Type B pancreatic cell (in vitro differentiated cells): ENCODE results near the gene ACP5. TPM values are rescaled to one million over a fixed set of nuclear protein-coding genes. Genes with fewer than 3 reads are reported as not detected.
"Not testable (repeated sequence)": the region's sequence is repeated elsewhere in the genome, so short reads cannot be mapped to it uniquely, and the experiment has no call there.

Source experiments
- DNase-seq: peaks from one replicate; pipeline ENCODE4 v3.0.0; 2021; ENCODE audit warnings: mixed read lengths; ENCODE audit not compliant: unreplicated experiment; ENCODE audit errors: extremely low spot score
- H3K27ac Mint-ChIP-seq: 2 replicates; pipeline ENCODE4 v1.8.0; 2021; ENCODE audit warnings: mild to moderate bottlenecking, mixed read lengths
- H3K27me3 Mint-ChIP-seq: 2 replicates; pipeline ENCODE4 v1.8.0; 2021; ENCODE audit warnings: mixed read lengths
- H3K36me3 Mint-ChIP-seq: 2 replicates; pipeline ENCODE4 v1.8.0; 2021; ENCODE audit warnings: mixed read lengths
- H3K4me1 Mint-ChIP-seq: one replicate; pipeline ENCODE4 v1.8.0; 2021; ENCODE audit warnings: mixed read lengths; ENCODE audit not compliant: unreplicated experiment
- H3K4me3 Mint-ChIP-seq: 2 replicates; pipeline ENCODE4 v1.8.0; 2021; ENCODE audit warnings: mild to moderate bottlenecking, mixed read lengths
- H3K9me3 Mint-ChIP-seq: 2 replicates; pipeline ENCODE4 v1.8.0; 2021; ENCODE audit warnings: mixed read lengths
- CTCF ChIP-seq: fragments of 200-600 bp; sonication (generic); conservative IDR thresholded peaks from 2 replicates; pipeline ENCODE4 v1.5.0; 2021; ENCODE audit warnings: antibody characterized with exemption, mild to moderate bottlenecking
- total RNA-seq: library from RNA; stranded (reverse); gene quantifications from 2 replicates; pipeline ENCODE4 v1.2.1, GENCODE V29; 2021; ENCODE audit warnings: low replicate concordance

ACP5 gene
- total RNA-seq, 1 donor from 2014 or later = 6.0 TPM

GRCh38 chr19:11617180-11618062 lies 40.0 kb upstream of the ACP5 start:
- Mint-ChIP-seq H3K36me3 (peaks cover 75% of the 10 kb centered on the region), H3K9me3 (peaks cover 24% of the 10 kb centered on the region), H3K27ac (no peak overlapping the region), H3K27me3 (no peaks in the 10 kb centered on the region), H3K4me3 (peak overlapping the region; percentile 36), H3K4me1 (no peaks in the 10 kb centered on the region)
- TF ChIP-seq CTCF = no peak
- DNase-seq = no peak

GRCh38 chr19:11612816-11613511 lies 35.5 kb upstream of the ACP5 start:
- H3K4me3 Mint-ChIP-seq = no peak overlapping the region
- H3K27me3 Mint-ChIP-seq = no peaks in the 10 kb centered on the region
- DNase-seq = no peak
- TF ChIP-seq CTCF = peak; percentile 30
- no peaks in the 10 kb centered on the region for H3K4me1 Mint-ChIP-seq
- H3K27ac Mint-ChIP-seq = no peak overlapping the region
- H3K36me3 Mint-ChIP-seq = peaks cover 63% of the 10 kb centered on the region
- peaks cover 15% of the 10 kb centered on the region for H3K9me3 Mint-ChIP-seq

- no peaks in the 10 kb centered on the region for H3K4me1 Mint-ChIP-seq
- H3K9me3 Mint-ChIP-seq = peaks cover 13% of the 10 kb centered on the region
- H3K27me3 Mint-ChIP-seq = no peaks in the 10 kb centered on the region
- no peak for TF ChIP-seq CTCF
- no peak overlapping the region for H3K27ac Mint-ChIP-seq
- peaks cover 63% of the 10 kb centered on the region for H3K36me3 Mint-ChIP-seq
- no peak overlapping the region for H3K4me3 Mint-ChIP-seq
- no peak for DNase-seq
Observed at GRCh38 chr19:11611730-11612129, 34.3 kb upstream of the ACP5 start.

- Mint-ChIP-seq H3K27ac (no peak overlapping the region), H3K36me3 (peaks cover 78% of the 10 kb centered on the region), H3K4me3 (no peak overlapping the region), H3K27me3 (no peaks in the 10 kb centered on the region), H3K4me1 (no peaks in the 10 kb centered on the region), H3K9me3 (peaks cover 24% of the 10 kb centered on the region)
- no peak for TF ChIP-seq CTCF
- DNase-seq = no peak
Observed at GRCh38 chr19:11606484-11606883, 29.0 kb upstream of the ACP5 start.

GRCh38 chr19:11599704-11600103 lies 22.3 kb upstream of the ACP5 start:
- Mint-ChIP-seq H3K4me3 (peak overlapping the region; percentile 97), H3K36me3 (peaks cover 49% of the 10 kb centered on the region), H3K4me1 (peaks cover 13% of the 10 kb centered on the region), H3K9me3 (peaks cover 19% of the 10 kb centered on the region)
- not testable (repeated sequence) for H3K27ac Mint-ChIP-seq, H3K27me3 Mint-ChIP-seq, DNase-seq

- Mint-ChIP-seq H3K9me3 (peaks cover 16% of the 10 kb centered on the region), H3K4me1 (peaks cover 13% of the 10 kb centered on the region), H3K27me3 (no peaks in the 10 kb centered on the region), H3K27ac (peak overlapping the region; percentile 96), H3K36me3 (peaks cover 41% of the 10 kb centered on the region), H3K4me3 (peak overlapping the region; percentile 97)
- no peak for TF ChIP-seq CTCF
- no peak for DNase-seq
Observed at GRCh38 chr19:11598746-11599145, 21.3 kb upstream of the ACP5 start.
